Activated T-helper 2 cell treated with anti-CD3 and anti-CD28 coated beads, Interferon-gamma antibody, Interleukin-2, Interleukin-4, amounts not matched to agents 10 μg/mL and 5 μg/mL and 100 μg/mL, durations not matched to agents 14 hours and 24 hours and 36 hours (primary cell): Measurements from ENCODE around the gene NUP88. TPM values are rescaled to one million over a fixed set of nuclear protein-coding genes. Genes with fewer than 3 reads are reported as not detected.

Experiments
- DNase-seq: peaks from one replicate; pipeline ENCODE4 v3.0.0; 2021; ENCODE audit warnings: low spot score
- H3K27ac Mint-ChIP-seq: one replicate; pipeline ENCODE4 v1.8.0; 2021; ENCODE audit warnings: mixed read lengths
- H3K27me3 Mint-ChIP-seq: one replicate; pipeline ENCODE4 v1.8.0; 2021; ENCODE audit warnings: low read depth, mixed read lengths
- H3K36me3 Mint-ChIP-seq: one replicate; pipeline ENCODE4 v1.8.0; 2021; ENCODE audit warnings: low read depth, mixed read lengths
- H3K4me1 Mint-ChIP-seq: one replicate; pipeline ENCODE4 v1.8.0; 2021; ENCODE audit warnings: low read depth, mixed read lengths
- H3K4me3 Mint-ChIP-seq: one replicate; pipeline ENCODE4 v1.8.0; 2021; ENCODE audit warnings: low read depth, mild to moderate bottlenecking, moderate library complexity, mixed read lengths
- H3K9me3 Mint-ChIP-seq: one replicate; pipeline ENCODE4 v1.8.0; 2021; ENCODE audit warnings: mixed read lengths
- intact Hi-C: fragments of 100-400 bp; cut with micrococcal nuclease; formaldehyde crosslinking; loops from one replicate; pipeline ENCODE4 v1.15.1; 2023
- total RNA-seq: library from RNA; stranded (reverse); gene quantifications from 2 replicates; pipeline ENCODE4 v1.2.3, GENCODE V29; 2022

Gene NUP88
- total RNA-seq, 1 donor from 2014 or later = 152 TPM

DNA sequence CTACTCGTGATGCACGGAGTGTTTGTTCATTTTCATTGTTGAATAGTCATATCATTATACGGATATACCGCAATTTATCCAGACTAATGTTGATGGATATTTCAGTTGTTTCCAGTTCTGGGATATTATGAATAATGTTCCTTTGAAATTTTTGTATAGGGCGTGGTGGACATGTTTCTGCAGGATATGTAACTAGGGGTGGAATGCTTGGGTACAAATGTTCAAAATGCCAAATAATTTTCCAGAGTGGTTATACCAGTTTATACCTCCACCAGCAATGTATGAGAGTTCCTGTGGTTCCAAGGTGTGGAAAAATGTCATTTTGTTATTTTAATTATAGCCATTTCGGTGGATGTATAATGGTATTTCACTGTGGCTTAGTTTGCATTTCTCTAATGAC, 53.6 kb downstream of the NUP88 start:
- Mint-ChIP-seq H3K27ac (no peak overlapping the region), H3K36me3 (peaks cover 63% of the 10 kb centered on the region)
- intact Hi-C loops = no loop called here

DNA sequence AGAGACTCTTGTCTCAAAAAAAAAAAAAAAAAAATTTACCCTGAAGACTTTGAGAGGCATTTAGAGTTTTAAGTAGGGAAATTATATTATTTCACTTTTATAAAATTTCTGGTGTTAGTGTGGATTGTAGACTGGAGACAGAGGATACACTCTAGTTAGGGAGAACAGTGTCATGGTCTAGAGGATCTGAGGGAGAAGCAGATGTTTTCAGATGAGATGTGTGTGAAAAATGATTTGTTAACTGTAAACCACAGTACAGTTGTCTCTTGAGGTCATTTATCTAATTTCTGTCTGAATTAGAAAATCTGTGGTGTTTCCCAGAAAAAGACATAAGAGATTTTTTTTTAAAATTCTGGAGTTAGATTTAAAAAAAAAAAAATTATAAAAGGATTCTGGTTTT, 54.8 kb downstream of the NUP88 start:
- H3K9me3 Mint-ChIP-seq = no peaks in the 10 kb centered on the region
- H3K4me1 Mint-ChIP-seq = no peaks in the 10 kb centered on the region
- H3K4me3 Mint-ChIP-seq = no peak overlapping the region
- intact Hi-C loops = no loop called here
- peaks cover 56% of the 10 kb centered on the region for H3K36me3 Mint-ChIP-seq
- no peak for DNase-seq
- no peak overlapping the region for H3K27ac Mint-ChIP-seq
- H3K27me3 Mint-ChIP-seq = no peaks in the 10 kb centered on the region

More for the DNA sequence above, 53.6 kb downstream of the NUP88 start:
- Mint-ChIP-seq H3K9me3 (no peaks in the 10 kb centered on the region), H3K27me3 (no peaks in the 10 kb centered on the region), H3K4me3 (no peak overlapping the region), H3K4me1 (peaks cover 2% of the 10 kb centered on the region)
- DNase-seq = no peak

DNA sequence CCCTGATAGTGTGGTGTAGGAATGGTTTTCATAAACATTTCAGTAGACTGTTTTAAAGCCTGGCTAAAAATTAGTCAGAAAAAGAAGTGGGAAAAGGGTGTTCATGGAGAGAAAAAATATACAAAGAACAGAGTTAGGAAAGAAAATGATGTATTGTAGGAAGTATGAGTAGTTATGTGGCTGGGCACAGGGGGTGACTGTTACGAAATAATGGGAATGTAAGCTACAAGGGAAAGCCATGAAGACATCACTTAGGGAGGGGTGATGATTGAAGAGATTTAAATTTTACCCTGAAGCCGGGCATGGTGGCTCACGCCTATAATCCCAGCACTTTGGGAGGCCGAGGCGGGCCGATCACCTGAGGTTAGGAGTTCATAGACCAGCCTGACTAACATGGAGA, 55.3 kb downstream of the NUP88 start:
- Mint-ChIP-seq H3K4me1 (no peaks in the 10 kb centered on the region), H3K27me3 (no peaks in the 10 kb centered on the region), H3K4me3 (no peak overlapping the region), H3K9me3 (no peaks in the 10 kb centered on the region), H3K36me3 (peaks cover 51% of the 10 kb centered on the region), H3K27ac (no peak overlapping the region)
- intact Hi-C loops = no loop called here
- DNase-seq = no peak

DNA sequence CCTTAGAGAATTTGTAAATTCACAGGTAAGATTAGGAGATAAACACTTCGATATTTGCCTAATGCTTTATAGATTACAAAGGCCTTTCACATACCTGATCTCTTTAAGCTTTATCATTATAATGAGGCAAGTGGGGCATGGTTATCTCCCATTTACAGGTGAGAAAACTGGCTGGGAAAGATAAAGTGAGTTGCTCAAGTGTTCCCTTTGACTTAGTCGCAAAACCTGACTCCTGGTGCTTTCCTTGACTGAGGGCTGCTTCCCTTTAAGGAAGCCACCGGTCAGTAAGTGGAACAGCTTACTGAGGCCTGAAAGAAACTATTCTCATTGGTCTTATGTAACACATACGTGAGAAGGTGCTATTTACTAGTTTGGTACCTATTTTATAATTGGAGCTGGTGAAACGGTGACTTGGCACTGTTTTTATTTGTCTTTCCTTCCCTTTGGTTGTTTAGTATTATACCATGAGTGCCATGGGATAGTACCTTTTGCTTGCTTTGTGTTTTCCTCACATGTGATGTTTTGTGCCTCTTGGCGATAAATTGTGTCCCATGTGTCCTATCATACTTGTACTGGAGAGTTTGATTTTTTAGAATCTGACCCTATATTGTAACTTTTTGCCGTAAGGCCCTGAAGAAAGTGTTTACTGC, 57.2 kb downstream of the NUP88 start:
- Mint-ChIP-seq H3K36me3 (peaks cover 46% of the 10 kb centered on the region), H3K4me1 (no peaks in the 10 kb centered on the region), H3K9me3 (no peaks in the 10 kb centered on the region), H3K27ac (no peak overlapping the region), H3K4me3 (no peak overlapping the region), H3K27me3 (no peaks in the 10 kb centered on the region)
- intact Hi-C loops = no loop called here
- no peak for DNase-seq

DNA sequence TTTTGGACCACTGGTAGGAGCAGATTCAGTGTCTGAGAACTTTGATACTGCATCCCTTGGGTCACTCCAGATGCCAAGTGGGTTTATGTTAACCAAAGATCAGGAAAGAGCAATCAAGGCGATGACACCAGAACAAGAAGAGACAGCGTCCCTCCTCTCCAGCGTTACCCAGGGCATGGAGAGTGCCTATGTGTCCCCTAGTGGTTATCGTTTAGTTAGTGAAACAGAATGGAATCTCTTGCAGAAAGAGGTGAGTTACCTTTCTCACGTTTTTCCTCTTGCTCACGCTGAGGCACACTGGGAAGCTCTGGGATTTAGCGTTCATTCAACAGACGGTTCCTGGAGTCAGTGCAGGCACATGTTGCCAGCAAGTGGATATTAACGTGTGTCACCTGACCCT, 58.0 kb downstream of the NUP88 start:
- H3K36me3 Mint-ChIP-seq = peaks cover 46% of the 10 kb centered on the region
- H3K4me3 Mint-ChIP-seq = no peak overlapping the region

DNA sequence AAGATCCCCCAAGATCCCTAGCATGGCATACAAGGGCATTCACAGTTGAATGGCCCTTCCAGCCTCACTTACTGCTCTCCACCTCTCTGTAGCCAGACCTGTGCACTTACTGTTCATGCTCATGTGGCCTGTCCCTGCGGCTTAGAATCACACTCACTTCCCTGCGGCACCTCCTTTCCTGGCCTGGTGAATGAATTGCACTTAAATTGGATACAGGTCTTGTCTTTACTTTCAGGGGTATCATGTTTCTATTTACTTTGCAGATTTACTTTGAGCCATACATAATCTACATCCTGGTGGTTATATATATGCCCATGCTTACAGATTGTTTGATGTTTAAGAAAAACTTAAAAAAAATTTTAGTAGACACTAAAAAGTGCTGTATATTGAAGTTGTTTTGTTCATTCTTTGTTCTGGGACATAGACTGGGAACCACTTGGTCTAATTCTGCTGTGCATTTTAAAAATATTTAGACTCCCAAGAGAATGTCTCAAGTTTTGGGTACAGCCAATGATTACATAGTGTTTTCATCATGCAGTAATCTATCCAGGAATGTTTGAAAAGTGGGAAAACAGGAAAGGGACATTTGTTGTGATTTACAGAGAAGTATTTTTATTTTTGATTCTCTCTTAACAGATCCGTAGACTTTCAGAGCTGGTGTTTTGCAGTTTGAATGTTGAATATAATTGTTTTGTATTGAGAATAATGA, 63.9 kb downstream of the NUP88 start:
- peaks cover 47% of the 10 kb centered on the region for H3K36me3 Mint-ChIP-seq
- intact Hi-C loops = no loop called here
- DNase-seq = no peak
- H3K27me3 Mint-ChIP-seq = no peaks in the 10 kb centered on the region
- H3K4me3 Mint-ChIP-seq = no peak overlapping the region
- H3K27ac Mint-ChIP-seq = no peak overlapping the region
- H3K4me1 Mint-ChIP-seq = no peaks in the 10 kb centered on the region
- no peaks in the 10 kb centered on the region for H3K9me3 Mint-ChIP-seq

More for the DNA sequence above, 58.0 kb downstream of the NUP88 start:
- Mint-ChIP-seq H3K9me3 (no peaks in the 10 kb centered on the region), H3K27me3 (no peaks in the 10 kb centered on the region), H3K4me1 (no peaks in the 10 kb centered on the region), H3K27ac (no peak overlapping the region)
- DNase-seq = no peak
- intact Hi-C loops = no loop called here

DNA sequence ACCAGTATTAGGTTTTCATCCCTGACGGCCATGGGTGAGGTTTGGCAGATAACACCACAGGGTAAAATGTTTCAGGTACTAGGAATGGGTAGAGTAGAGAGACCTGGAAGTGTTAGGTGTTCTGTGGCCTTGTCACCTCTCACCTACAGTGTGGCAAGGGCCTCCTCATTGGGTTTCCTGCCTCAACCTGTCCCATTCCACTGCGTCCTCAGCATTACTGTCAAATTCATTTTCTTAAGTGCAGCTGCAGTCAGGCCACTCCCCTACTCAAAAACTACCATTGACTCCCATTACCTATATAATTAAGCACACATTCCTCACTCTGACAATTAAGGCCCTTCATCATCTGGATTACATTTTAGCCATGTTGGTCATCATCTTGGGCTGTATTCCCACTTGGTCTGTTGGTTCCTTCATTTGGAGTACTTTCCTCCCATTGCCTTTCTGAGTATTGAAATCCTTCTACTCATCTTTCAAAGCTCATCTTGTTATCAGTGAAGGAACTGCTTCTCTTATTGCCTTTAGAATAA, 64.5 kb downstream of the NUP88 start:
- no peak overlapping the region for H3K4me3 Mint-ChIP-seq
- DNase-seq = no peak
- no peaks in the 10 kb centered on the region for H3K4me1 Mint-ChIP-seq
- intact Hi-C loops = no loop called here
- H3K9me3 Mint-ChIP-seq = no peaks in the 10 kb centered on the region
- no peak overlapping the region for H3K27ac Mint-ChIP-seq
- no peaks in the 10 kb centered on the region for H3K27me3 Mint-ChIP-seq
- peaks cover 49% of the 10 kb centered on the region for H3K36me3 Mint-ChIP-seq

DNA sequence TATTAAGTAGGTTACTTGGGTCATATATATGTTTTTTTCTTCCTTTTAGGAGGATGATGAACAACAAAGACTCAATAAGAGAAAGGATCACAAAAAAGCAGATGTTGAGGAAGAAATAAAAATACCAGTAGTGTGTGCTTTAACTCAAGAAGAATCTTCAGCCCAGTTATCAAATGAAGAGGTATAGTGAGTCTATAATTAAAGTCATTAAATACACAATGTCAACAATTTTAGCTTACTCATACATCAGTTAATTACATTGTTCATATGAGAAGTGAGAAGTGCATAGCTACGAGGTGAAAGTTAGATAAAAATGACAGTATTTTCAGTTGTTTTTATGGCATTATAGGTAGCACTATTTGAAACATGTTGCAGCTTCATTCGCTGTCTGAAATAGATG, 65.2 kb downstream of the NUP88 start:
- no peak for DNase-seq
- intact Hi-C loops = no loop called here
- H3K36me3 Mint-ChIP-seq = peaks cover 50% of the 10 kb centered on the region

DNA sequence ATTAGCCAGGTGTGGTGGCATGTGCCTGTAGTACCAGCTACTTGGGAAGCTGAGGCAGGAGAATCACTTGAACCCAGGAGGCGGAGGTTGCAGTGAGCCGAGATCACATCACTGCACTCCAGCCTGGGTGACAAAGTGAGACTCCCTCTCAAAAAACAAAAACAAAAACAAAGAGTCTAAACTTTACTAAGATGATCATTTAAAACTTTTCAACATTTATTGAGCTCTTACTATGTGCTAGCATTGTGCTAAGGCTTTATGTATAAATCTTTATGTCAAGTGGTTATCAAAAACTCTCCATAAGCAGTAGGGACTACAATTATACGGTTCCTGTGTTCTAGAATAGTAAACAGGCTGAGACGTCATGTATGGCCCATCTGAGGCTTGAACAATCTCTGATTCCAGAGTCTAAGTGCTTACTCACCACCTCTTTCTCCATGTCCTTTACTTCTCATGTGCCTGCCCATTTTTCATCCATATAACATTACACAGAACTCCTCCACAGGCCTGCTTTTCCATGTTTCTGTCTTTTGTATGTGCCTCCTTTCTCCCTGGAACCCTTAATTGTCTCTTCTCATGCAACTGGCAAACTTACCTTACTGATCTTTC, 66.7 kb downstream of the NUP88 start:
- H3K36me3 Mint-ChIP-seq = peaks cover 58% of the 10 kb centered on the region

More for the DNA sequence above, 65.2 kb downstream of the NUP88 start:
- Mint-ChIP-seq H3K4me1 (no peaks in the 10 kb centered on the region), H3K27me3 (no peaks in the 10 kb centered on the region), H3K27ac (no peak overlapping the region), H3K4me3 (no peak overlapping the region), H3K9me3 (no peaks in the 10 kb centered on the region)

DNA sequence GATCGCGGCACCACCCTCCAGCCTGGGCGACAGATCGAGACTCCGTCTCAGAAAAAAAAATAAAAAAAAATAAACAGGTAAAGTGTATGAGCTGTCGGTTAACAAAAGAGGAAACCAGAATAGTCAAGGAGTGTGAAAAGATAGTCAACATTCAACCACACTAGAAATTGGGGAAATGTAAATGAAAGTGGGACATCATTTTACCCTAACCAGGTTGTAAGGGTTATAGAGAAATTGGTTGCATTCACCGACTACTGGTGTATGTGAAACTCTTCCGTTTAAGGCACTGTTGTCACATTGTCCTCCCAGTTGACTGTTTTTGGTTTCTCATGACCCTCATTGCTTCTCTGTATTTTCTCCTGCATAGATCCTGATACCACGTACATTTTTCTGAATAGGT, 74.5 kb downstream of the NUP88 start:
- DNase-seq = no peak
- no peaks in the 10 kb centered on the region for H3K27me3 Mint-ChIP-seq
- H3K4me1 Mint-ChIP-seq = no peaks in the 10 kb centered on the region
- no peak overlapping the region for H3K27ac Mint-ChIP-seq
- H3K36me3 Mint-ChIP-seq = peaks cover 27% of the 10 kb centered on the region
- H3K9me3 Mint-ChIP-seq = no peaks in the 10 kb centered on the region
- intact Hi-C loops = no loop called here
- H3K4me3 Mint-ChIP-seq = no peak overlapping the region

More for the DNA sequence above, 66.7 kb downstream of the NUP88 start:
- no peaks in the 10 kb centered on the region for H3K27me3 Mint-ChIP-seq
- no peak overlapping the region for H3K27ac Mint-ChIP-seq
- no peaks in the 10 kb centered on the region for H3K9me3 Mint-ChIP-seq
- DNase-seq = no peak
- no peaks in the 10 kb centered on the region for H3K4me1 Mint-ChIP-seq
- intact Hi-C loops = no loop called here
- no peak overlapping the region for H3K4me3 Mint-ChIP-seq

Other genes with a start within 250 kb of the NUP88 start
- 8.0 and 8.9 TPM in 2 replicates for gene ZNF594, start 227.8 kb downstream of the NUP88 start, total RNA-seq
- not detected in 2 replicates for gene SCIMP, start 184.8 kb downstream of the NUP88 start, total RNA-seq
- 45.8 and 53.2 TPM in 2 replicates for gene RABEP1, start 137.4 kb downstream of the NUP88 start, total RNA-seq
- gene RPAIN, start 520 bp upstream of the NUP88 start, total RNA-seq = 61.0 and 63.1 TPM in 2 replicates
- 363 and 372 TPM in 2 replicates for gene C1QBP, start 19.5 kb upstream of the NUP88 start, total RNA-seq
- gene DHX33, start 49.3 kb upstream of the NUP88 start, total RNA-seq = 32.6 and 34.0 TPM in 2 replicates
- 69.3 and 70.4 TPM in 2 replicates for gene DERL2, start 66.5 kb upstream of the NUP88 start, total RNA-seq
- 34.1 and 34.9 TPM in 2 replicates for gene MIS12, start 66.9 kb upstream of the NUP88 start, total RNA-seq
- gene NLRP1, start 164.8 kb upstream of the NUP88 start, total RNA-seq = 26.3 and 26.9 TPM in 2 replicates